NCI-H2171 (cell line): ENCODE measurements around the gene CDKAL1.
A peak's percentile ranks its signal among the peaks of the same experiment; 100 is the strongest.
"Not testable (repeated sequence)": the region's sequence is repeated elsewhere in the genome, so short reads cannot be mapped to it uniquely, and the experiment has no call there.

ENCODE experiments used
- DNase-seq: peaks from one replicate; lab custom pipeline; 2025; lab: John Stamatoyannopoulos, UW

The CDKAL1 gene

DNA sequence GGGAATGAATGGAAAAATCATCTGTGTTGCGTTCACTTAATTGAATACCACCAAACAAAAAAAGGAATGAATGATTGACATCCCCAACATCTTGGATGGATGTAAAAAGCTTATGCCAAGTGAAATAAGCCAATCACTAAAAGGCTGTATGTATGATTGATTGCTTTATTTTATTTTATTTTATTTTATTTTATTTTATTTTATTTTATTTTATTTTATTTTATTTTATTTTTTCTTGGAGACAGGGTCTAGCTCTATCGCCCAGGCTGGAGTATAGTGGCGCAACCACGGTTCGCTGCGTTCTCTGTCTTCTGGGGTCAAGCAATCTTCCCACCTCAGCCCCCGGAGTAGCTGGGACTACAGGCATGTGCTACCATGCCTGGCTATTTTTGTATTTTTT lies 263.3 kb downstream of the CDKAL1 start:
- no peak for DNase-seq

DNA sequence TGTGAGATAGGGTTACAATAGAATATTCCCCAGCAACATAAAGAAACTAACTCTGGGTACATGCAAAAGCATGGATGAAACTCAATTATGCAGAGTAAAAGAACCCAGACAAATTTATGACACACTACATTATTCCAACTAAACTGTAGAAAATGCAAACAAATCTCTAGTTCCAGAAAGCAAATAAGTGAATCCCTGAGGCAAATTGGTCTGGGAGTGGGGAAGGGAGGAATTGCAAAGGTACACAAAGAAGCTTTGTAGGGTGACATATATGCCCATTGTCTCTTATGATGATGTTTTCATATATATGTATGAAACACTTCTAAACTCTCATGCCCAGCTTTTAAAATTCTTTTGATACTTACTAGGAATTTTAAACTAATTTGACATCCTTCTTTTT lies 266.0 kb downstream of the CDKAL1 start:
- no peak for DNase-seq

DNA sequence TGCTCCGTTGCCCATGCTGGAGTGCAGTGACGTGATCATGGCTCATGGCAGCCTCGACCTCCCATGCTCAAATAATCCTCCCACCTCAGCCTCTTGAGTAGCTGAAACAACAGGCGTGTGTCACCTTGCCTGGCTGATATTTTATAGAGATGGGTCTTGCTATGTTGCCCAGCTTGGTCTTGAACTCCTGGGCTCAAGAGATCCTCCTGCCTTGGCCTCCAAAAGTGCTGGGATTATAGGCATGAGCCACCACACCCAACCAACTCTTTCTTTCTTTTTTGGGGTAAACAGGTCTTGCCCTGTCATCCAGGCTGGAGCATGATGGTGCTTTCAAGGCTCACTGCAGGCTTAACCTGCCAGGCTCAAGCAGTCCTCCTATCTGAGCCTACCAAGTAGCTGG lies 266.4 kb downstream of the CDKAL1 start:
- no peak for DNase-seq

DNA sequence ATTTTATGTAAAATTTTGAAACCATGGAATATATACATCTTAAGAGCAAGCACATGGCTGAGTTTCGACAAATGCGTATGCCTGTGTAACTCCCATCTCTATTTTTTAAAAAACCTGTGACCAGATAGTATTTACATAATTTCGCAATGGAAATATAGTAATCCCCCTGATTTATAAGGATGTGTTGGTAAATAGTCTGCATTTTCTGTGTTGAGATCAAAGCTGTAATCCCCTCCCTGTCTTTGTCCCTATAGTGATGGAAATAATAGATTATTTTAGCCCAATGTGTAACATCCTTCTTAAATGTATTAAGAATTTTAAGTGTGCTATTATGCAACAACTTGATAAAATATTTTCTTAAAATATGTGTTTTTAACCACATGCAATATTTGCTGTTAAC lies 267.3 kb downstream of the CDKAL1 start:
- no peak for DNase-seq

DNA sequence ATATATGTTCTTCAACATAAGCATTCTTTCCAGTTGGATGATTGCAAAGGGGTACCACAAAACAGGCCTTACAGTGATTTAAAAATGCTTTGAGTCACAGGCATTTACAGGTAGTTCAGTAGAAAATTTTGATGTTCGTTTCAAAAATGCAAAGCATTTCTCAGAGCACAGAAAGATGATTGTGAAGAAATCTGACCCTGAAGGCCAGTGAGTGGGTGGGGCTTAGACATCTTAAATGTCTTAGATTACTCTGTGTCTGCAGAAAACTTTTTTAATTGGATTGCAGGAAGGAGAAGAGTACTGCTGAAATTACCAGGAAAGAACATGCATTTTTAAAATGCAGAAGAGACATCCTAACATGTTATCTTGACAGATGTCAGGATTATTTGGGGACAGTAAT lies 268.3 kb downstream of the CDKAL1 start:
- DNase-seq, result no peak

DNA sequence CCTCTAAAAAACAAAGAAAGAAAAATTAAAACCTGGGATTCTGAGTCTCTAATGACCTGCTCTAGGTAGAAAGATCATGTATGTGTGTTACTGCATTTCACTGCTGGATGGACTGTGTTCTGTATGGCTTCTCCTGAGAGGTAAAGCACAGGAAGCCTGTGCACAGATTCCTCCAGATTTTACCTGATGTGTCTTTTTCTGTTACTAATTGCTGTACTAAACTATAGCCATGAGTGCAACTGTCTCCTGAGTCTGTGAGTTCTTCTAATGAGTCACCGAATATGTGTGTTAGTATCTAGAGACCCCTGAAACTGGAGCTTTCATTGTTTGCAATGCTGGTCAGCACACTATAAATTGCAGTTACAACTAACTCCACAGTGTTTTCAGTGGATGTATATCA lies 270.8 kb downstream of the CDKAL1 start:
- no peak for DNase-seq

DNA sequence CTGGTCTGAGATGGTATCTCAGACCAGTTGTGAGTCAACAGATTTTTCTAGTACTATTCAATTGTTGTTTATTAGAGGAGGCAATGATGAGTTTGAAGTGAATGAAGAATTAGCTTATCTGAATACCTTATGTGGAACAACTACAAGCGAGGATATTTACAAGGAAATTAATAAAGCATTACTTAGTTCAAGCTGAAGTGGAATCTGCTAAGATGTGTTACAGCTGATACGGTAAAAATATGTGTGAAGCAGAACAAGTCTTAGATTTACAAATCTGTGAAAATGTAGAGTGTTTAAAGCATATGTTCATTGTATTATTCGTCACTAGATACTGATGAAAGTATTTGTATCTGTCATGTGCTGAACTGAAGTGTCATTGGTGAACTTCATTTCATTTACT lies 272.4 kb downstream of the CDKAL1 start:
- DNase-seq, result no peak

DNA sequence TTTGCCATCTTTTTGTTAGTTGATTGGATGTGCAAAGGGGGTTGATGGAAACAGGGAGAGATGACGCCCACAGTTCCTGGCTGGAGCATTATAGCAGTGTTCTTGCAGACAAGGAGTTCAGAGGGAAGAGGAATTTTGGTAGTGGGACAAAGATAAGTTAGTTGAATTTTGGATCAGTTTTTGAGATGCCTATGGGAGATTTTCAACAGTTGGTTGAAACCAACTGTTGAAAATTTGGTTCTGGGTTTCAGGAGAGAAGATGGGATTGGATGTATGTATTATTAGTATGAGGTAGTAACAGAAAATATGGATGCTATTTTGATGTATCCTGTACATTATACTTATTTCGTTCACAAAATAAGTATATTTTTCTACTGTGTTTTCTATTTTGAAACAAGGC lies 274.2 kb downstream of the CDKAL1 start:
- DNase-seq, result no peak

DNA sequence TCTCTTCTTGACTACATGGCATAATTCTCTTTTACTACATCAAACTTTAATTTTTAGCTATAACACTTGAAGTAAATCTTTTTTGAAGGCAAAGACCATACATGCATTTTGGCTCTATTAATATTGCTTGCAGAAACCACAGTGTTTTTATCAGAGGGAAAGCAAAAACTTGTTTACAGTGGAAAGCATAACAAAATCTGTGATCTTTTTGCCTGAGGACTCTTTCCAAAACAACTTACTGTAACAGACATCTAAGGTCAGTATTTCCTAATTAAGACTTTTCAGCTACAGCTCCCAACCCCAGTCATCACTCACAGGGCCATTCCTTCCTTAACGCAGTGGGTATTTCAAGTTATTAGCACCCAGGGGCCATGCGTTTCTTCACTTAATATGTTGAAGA lies 274.7 kb downstream of the CDKAL1 start:
- DNase-seq, result no peak

DNA sequence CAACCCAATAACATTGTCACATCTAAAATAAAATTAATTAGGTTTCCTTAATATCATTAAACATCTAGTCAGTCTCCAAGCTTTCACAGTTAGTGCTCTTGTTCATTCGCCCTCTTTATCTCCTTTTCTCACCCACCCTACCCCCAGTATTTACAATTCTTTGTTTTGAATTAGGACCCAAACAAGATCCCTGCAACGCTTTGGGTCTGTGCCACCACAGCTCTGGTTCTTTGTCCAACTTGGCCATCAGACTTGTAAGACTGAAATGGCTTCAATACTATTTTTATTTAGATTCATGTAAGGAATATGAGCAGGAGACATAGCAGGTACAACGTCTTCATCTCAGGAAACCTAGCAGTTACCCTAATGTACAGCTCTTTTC lies 276.5 kb downstream of the CDKAL1 start:
- no peak for DNase-seq

DNA sequence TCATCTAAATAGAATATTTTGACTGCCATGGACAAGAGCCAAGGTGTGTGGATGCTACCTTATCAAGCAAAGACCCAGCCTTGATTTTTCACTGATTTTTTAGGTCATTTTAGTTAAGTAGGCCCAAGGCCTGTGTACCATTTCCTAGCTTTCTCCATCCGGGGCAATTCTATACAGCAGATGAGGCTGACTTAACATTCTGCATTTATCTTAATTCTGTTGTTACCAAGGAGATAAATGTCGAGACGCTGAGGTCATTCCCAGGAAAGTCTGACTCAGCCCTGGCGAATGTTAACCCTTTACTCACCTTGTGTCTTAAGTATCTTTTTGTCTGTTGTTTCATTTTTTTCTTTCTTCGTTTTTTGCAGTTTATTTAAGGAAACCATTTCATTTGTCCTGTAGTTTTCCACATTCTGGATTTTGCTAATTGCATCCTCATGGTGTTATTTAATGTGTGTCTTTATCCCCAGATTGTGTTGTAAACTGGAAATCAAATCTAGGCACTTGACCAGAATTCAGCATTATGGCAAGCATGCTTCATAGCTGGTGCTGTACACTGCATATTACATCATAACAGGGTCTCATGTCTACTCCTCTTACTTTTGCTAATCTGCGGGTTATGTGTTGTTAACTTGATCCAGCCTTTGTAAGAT lies 277.0 kb downstream of the CDKAL1 start:
- DNase-seq, result peak; percentile 32

DNA sequence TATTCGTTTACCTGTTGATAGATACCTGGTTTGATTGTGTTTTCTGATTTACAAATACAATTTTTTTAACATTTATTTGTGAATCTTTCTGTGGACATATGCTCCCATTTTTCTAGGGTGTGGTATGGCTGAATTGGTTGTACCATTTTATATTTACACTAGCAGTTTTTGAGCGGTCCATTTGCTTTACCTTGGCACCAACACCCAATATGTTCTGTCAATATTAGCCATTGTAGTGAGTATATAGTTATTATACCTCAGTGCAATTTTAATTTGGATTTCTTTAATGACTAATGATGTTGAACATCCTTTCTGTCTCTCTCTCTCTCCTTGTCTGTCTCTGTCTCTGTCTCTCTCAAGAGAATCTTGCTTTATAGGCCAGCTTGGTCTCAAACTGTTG lies 278.5 kb downstream of the CDKAL1 start:
- DNase-seq, result no peak

DNA sequence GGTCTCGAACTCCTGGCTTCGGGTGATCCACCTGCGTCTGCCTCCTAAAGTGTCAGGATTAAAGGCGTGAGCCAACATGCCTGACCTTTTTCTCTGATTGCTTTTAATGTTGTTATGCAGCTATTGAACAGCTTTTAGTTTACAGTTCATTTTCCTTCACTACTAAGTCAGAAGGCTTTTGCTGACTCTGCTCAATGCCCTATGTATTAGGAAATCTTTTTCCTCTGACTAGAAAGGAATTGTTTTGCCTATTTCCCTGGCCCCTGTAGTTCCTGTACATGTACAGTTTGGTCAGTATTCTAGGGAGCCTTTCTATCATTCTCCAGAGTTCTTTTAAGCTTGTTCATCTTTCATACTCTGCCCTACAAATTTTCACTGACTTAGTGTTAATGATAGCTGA lies 280.2 kb downstream of the CDKAL1 start:
- no peak for DNase-seq

DNA sequence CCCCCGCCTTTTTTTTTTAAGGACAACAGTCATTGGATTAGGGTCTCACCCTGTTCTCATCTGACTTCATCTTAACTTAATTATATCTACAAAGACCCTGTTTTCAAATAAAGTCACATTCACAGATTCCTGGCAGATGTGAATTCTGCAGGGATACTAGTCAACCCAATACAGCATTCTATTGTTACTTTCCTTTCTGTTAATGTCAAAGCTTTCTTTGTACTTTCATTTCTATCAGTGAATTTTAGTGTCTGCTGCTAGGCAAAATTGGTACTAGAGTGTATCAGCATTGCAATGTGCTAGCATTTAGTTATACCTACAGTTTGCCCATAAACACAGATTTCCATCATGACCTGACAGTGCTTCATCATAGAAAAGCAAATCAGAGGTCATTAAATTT lies 281.9 kb downstream of the CDKAL1 start:
- no peak for DNase-seq

DNA sequence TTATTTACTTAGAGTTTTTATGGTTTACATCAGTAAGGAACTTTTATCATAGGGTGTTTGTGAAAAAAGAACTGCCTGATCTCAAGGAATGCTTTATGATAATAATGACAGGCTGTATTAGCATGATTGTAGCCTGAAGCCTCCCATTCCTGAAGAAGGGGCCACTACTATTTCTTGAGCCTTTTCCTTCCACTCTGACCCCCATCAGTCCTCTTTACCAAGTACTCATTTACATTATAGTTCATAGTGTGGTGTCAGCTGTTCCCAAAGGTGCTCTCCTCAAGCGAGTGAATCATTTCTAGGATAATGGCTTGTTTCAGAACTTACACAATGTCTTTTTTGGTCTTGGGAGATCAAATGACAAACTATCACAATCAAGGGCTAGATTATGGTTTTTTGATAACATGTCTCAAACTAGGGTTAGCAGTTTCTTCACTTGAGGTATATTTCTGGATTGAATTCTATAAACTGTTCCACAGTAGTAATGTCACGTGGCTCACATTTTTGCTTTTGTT lies 283.6 kb downstream of the CDKAL1 start:
- DNase-seq, result no peak

DNA sequence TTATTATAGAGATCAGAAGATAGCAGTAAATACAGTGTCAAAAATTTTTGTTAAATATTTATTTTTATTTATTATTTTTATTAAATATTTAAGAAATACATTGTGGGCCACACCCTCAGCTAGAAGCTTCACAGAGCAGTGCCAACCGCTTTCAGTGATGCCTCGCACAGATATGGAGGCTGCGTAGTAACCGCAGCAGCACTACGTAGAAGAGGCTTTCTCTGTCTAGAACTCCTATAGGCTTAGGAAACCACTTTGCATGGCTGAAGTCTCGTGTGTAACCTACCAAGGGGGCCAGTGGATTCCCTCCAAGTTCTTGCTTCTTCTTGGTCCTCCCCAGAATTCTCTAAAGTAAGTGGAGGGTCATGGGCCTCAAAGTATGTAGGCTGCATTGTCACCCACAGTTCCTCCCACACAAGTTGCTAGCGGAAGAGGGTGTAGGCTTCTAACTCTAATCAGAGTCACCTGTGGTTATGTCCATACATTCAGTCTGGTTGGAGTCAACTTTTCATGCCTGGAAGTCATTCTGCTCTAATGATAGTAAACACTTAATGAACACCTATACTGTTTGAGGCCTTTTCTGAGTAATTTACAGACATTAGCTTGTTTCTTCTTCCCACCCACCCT lies 285.6 kb downstream of the CDKAL1 start:
- DNase-seq, result no peak

DNA sequence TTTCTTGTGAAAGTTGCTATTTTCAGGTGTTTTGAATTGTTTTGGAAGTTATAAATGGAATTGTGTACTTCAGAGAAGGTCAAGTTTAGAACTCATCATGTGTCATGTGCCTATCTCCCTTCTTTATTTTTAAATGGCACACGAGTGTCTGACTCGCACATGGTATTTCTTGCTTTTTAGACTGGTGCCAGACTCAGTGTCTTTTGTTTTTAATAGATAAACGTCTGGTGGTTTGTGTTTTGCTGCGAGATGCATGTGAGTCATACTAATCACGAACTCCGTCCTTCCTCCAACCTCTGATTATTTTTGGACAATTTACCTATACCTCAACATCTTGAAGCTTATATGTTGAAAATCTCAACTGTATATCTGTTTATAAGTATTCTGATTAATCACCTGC lies 292.1 kb downstream of the CDKAL1 start:
- DNase-seq, result no peak

DNA sequence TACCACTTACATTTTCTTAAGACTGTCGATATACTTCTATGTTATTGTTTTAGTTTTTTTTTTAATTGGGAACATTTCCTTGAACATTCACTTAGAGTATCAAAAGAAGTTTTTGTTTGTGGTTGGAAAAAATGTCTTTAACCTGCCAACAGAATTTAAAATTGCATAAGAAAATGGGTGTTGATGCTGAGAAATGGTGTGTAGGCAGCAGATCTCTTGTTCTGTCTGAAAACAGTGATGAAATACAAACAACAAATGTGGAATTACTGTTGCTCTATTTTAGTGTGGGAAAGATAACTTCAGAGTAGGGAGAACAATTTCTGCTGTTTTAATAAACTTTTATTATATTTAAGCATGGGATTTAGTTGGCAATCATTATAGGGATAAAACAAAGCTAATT lies 293.5 kb downstream of the CDKAL1 start:
- DNase-seq, result no peak

DNA sequence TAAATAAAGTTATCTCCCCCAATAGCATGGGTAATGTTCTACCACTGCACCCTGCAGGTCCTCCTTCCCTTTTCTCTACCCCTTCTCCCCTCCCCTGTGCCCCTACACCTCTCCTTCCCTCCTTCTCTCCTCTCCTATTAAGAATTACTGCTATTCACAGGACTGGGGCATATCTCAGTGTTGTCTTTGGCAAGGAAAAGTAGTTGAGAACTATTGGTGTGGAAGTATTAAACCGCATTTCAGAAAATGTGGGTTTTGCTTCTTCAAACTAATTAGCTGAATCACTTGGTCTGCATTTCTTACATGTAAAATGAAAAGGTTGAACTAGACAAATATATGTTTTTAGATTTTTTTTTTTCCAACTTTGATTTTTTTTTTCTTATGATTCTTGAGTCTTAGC lies 296.3 kb downstream of the CDKAL1 start:
- DNase-seq, result no peak

DNA sequence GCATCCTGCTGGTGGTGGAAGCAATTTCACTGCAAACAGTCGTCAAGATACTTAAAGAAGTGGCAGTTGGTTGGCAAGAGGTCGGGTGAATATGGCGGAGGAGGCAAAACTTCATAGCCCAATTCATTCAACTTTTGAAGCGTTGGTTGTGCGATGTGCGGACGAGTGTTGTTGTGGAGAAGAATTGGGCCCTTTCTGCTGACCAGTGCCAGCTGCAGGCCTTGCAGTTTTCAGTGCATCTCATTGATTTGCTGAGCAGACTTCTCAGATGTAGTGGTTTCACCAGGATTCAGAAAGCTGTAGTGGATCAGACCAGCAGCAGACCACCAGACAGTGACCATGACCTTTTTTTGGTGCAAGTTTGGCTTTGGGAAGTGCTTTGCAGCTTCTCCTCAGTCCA lies 297.0 kb downstream of the CDKAL1 start:
- not testable (repeated sequence) for DNase-seq

DNA sequence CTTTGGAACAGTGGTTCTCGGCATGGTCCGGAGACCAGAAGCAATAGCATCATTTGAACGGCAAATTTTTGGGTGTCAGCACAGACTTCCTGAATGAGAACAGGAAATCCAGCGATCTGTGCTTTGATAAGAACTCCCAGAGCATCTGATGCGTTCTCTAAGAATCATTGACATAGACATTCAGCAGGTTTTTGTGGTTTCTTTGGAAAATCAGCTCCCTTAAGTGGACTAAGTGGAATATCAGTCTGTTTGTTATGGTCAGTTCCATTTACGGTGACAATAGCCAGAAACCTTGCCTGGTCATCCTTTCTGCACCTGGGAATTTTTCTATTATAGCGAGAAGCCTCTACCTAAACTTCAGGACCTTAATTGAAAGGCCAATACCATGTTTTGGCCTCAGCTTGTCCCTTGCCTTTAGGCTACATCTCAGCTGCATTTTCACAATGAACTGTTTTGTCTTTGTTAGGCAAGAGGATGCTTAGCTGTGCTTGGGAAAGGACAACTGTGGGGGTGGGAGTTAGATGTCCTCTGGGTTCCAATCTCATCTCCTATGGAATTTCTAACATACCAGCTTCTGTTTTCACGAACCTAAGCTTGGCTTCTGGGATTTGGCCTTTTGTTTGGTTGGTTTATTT lies 299.7 kb downstream of the CDKAL1 start:
- DNase-seq, result no peak

DNA sequence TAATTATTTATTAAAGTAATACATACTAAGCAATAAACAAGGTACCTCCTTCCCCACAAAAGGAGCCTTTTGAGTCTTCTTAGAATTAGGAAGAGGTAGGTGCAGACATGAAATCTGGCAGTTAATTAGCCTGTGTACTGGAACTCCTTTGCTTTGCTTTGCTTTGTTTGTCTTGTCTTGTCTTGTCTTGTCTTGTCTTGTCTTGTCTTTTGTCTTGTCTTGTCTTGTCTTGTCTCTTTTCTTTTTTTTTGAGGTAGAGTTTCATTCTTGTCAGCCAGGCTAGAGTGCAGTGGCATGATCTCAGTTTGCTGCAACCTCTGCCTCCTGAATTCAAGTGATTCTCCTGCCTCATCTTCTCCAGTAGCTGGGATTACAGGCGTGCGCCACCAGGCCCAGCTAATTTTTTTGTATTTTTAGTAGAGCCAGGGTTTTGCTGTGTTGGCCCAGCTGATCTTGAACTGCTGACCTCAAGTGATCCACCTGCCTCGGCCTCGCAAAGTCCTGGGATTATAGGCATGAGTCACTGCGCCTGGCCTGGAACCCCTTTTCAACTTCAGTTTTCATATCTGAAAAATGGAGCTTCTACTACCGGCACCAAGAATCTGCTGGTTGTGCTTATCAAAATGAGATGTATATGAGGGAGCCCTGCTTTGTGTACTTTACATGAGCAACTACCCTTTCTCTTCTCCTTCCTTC lies 301.2 kb downstream of the CDKAL1 start:
- DNase-seq, result peak; percentile 41

DNA sequence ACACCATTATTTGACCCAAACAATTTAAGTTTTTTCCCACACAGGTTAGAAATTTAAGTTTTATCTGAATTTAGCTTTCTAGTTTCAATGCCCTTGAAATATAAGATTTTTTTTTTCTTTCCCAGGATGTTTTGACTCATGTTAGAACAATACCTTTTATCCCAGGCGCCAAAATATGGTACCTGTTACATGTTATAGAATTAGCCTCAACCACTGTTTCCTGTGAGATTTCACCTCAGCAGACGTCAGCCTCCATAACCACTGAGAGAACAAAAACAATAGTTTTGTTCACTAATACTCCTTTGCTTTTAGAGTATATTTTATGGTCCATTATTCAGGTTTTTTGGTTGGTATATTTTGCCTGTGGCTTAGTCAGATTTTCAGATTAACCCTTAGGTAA lies 302.9 kb downstream of the CDKAL1 start:
- DNase-seq, result no peak
